Trophoblast cell (in vitro differentiated cells and primary cell): ENCODE measurements around the gene PGA5.
"Not testable (repeated sequence)": the region's sequence is repeated elsewhere in the genome, so short reads cannot be mapped to it uniquely, and the experiment has no call there.

ENCODE experiments used
- DNase-seq, 2 donors: peaks; one replicate each; pipeline ENCODE4 v3.0.0-alpha.2; 2016
- H2AFZ ChIP-seq: 2 replicates; pipeline ENCODE4 v1.6.1; 2013; ENCODE audit warnings: low read length, moderate library complexity, mild to moderate bottlenecking; ENCODE audit not compliant: insufficient read depth, poor library complexity
- H2AK5ac ChIP-seq: 2 replicates; pipeline ENCODE4 v1.6.1; 2013; ENCODE audit warnings: mild to moderate bottlenecking, low read length
- H2BK120ac ChIP-seq: 2 replicates; pipeline ENCODE4 v1.6.1; 2013; ENCODE audit warnings: low read length, mild to moderate bottlenecking, moderate library complexity; ENCODE audit not compliant: insufficient read depth, poor library complexity
- H2BK12ac ChIP-seq: 2 replicates; pipeline ENCODE4 v1.6.1; 2013; ENCODE audit warnings: mild to moderate bottlenecking, low read length, moderate library complexity
- H2BK5ac ChIP-seq: 2 replicates; pipeline ENCODE4 v1.6.1; 2013; ENCODE audit warnings: low read length, low read depth, moderate library complexity, mild to moderate bottlenecking; ENCODE audit not compliant: poor library complexity
- H3K14ac ChIP-seq: 2 replicates; pipeline ENCODE4 v1.6.1; 2013; ENCODE audit warnings: mild to moderate bottlenecking, low read length
- H3K18ac ChIP-seq: 2 replicates; pipeline ENCODE4 v1.6.1; 2013; ENCODE audit warnings: mild to moderate bottlenecking, low read length
- H3K23ac ChIP-seq: 2 replicates; pipeline ENCODE4 v1.6.1; 2013; ENCODE audit warnings: low read length
- H3K27ac ChIP-seq: 2 replicates; pipeline ENCODE4 v1.5.1; 2013; ENCODE audit warnings: low read depth, mild to moderate bottlenecking, inconsistent platforms, low read length, moderate library complexity
- H3K27me3 ChIP-seq: 2 replicates; pipeline ENCODE4 v1.6.1; 2013; ENCODE audit warnings: inconsistent platforms, mild to moderate bottlenecking, low read length, moderate library complexity; ENCODE audit not compliant: insufficient read depth
- H3K36me3 ChIP-seq, 2 experiments: 1 replicate in 1 of 2; 2 replicates in 1 of 2; pipeline ENCODE4 v1.6.1; 2013; ENCODE audit warnings: low read length in 2 of 2, mild to moderate bottlenecking in 2 of 2, moderate library complexity in 1 of 2; ENCODE audit not compliant: insufficient read depth in 2 of 2, control insufficient read depth in 1 of 2
- H3K4ac ChIP-seq: 2 replicates; pipeline ENCODE4 v1.6.1; 2013; ENCODE audit warnings: low read depth, mild to moderate bottlenecking, low read length, moderate library complexity
- H3K4me1 ChIP-seq, 2 experiments: 1 replicate in 1 of 2; 2 replicates in 1 of 2; pipeline ENCODE4 v1.6.1; 2013; ENCODE audit warnings: low read length in 2 of 2, mild to moderate bottlenecking in 2 of 2, moderate library complexity in 1 of 2; ENCODE audit not compliant: insufficient read depth in 2 of 2, control insufficient read depth in 1 of 2
- H3K4me2 ChIP-seq: 2 replicates; pipeline ENCODE4 v1.6.1; 2013; ENCODE audit warnings: inconsistent platforms, mild to moderate bottlenecking, low read length, moderate library complexity
- H3K4me3 ChIP-seq: 2 replicates; pipeline ENCODE4 v1.5.1; 2013; ENCODE audit warnings: mild to moderate bottlenecking, low read depth, low read length, inconsistent platforms
- H3K79me1 ChIP-seq: one replicate; pipeline ENCODE4 v1.6.1; 2013; ENCODE audit warnings: low read length
- H3K79me2 ChIP-seq: 2 replicates; pipeline ENCODE4 v1.6.1; 2013; ENCODE audit warnings: low read length, mild to moderate bottlenecking; ENCODE audit not compliant: control insufficient read depth, insufficient read depth, poor library complexity
- H3K9ac ChIP-seq: 2 replicates; pipeline ENCODE4 v1.6.1; 2013; ENCODE audit warnings: mild to moderate bottlenecking, low read length
- H3K9me3 ChIP-seq: 2 replicates; pipeline ENCODE4 v1.6.1; 2013; ENCODE audit warnings: low read depth, mild to moderate bottlenecking, control low read depth, inconsistent platforms, low read length; ENCODE audit not compliant: insufficient read depth
- H4K12ac ChIP-seq: 2 replicates; pipeline ENCODE4 v1.6.1; 2013; ENCODE audit warnings: low read depth, mild to moderate bottlenecking, low read length, moderate library complexity
- H4K8ac ChIP-seq: 2 replicates; pipeline ENCODE4 v1.6.1; 2013; ENCODE audit warnings: low read depth, mild to moderate bottlenecking, low read length, moderate library complexity
- H4K91ac ChIP-seq: one replicate; pipeline ENCODE4 v1.6.1; 2013; ENCODE audit warnings: low read depth, mild to moderate bottlenecking, low read length, moderate library complexity
- WGBS: extraction: QIAGEN DNeasy Blood & Tissue Kit; methylation state at CpG from one replicate; pipeline ENCODE4 v1.1.7; 2013; ENCODE audit warnings: missing lambda C conversion rate; ENCODE audit not compliant: insufficient read length, insufficient coverage; ENCODE audit errors: extremely low coverage; 5-methylcytosine and 5-hydroxymethylcytosine counted together

The PGA5 gene

GRCh38 chr11:61218306-61218705, 22.7 kb upstream of the PGA5 start:
- not testable (repeated sequence) for H3K9ac ChIP-seq, H3K23ac ChIP-seq, H2BK12ac ChIP-seq, H4K8ac ChIP-seq, H3K9me3 ChIP-seq, H4K91ac ChIP-seq, H2BK5ac ChIP-seq, H2AFZ ChIP-seq, H3K4me1 ChIP-seq, H2BK120ac ChIP-seq, H3K14ac ChIP-seq, H3K79me1 ChIP-seq, H3K27ac ChIP-seq, DNase-seq, H3K36me3 ChIP-seq, H4K12ac ChIP-seq, H3K4me3 ChIP-seq, H3K79me2 ChIP-seq, H2AK5ac ChIP-seq, H3K4ac ChIP-seq, H3K4me2 ChIP-seq, H3K27me3 ChIP-seq, H3K18ac ChIP-seq
- no CpG with 5 or more reads among the region's 4 CpGs for WGBS

GRCh38 chr11:61219016-61219415, 22.0 kb upstream of the PGA5 start:
- H2BK5ac ChIP-seq, H3K79me1 ChIP-seq, H3K4me2 ChIP-seq, DNase-seq, H2AFZ ChIP-seq, H4K8ac ChIP-seq, H3K27ac ChIP-seq, H3K18ac ChIP-seq, H2AK5ac ChIP-seq, H2BK12ac ChIP-seq, H3K9ac ChIP-seq, H3K27me3 ChIP-seq, H3K4ac ChIP-seq, H3K9me3 ChIP-seq, H3K4me1 ChIP-seq, H3K23ac ChIP-seq, H4K12ac ChIP-seq, H3K4me3 ChIP-seq, H3K79me2 ChIP-seq, H4K91ac ChIP-seq, H3K14ac ChIP-seq, H2BK120ac ChIP-seq, H3K36me3 ChIP-seq: not testable (repeated sequence)
- no CpG with 5 or more reads among the region's 5 CpGs for WGBS

GRCh38 chr11:61222047-61222446, 18.9 kb upstream of the PGA5 start, which contains the start of gene PGA4:
Gene PGA4 (plus strand): TSS chr11:61222347. CDS start chr11:61222401, 54 bp downstream.
- H2BK12ac ChIP-seq, H3K4me1 ChIP-seq, H3K79me1 ChIP-seq: not testable (repeated sequence)

DNA sequence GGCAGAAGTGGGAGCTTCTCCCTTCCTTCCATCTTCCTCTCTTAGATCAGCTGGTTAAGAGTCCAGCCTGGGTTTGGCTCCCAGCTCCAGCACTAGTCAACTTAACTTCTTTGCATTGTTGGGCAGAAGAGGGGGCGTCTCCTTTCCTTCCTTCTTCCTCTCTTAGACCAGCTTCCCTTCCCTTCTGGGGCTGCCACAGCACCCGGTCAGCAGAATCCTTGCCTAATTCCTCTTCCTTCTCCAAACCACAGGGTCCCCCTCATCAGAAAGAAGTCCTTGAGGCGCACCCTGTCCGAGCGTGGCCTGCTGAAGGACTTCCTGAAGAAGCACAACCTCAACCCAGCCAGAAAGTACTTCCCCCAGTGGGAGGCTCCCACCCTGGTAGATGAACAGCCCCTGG, 18.3 kb upstream of the PGA5 start:
- H3K27me3 ChIP-seq, H4K91ac ChIP-seq, H3K23ac ChIP-seq, H3K9ac ChIP-seq, H3K18ac ChIP-seq, H2BK12ac ChIP-seq, H2AFZ ChIP-seq, H3K4me2 ChIP-seq, H3K4me3 ChIP-seq, H4K12ac ChIP-seq, H3K79me1 ChIP-seq, H3K14ac ChIP-seq, H2BK120ac ChIP-seq, H3K4ac ChIP-seq, H3K4me1 ChIP-seq, H3K27ac ChIP-seq, H3K36me3 ChIP-seq, H3K79me2 ChIP-seq, H2AK5ac ChIP-seq, H4K8ac ChIP-seq, H3K9me3 ChIP-seq, H2BK5ac ChIP-seq, DNase-seq: not testable (repeated sequence)
- WGBS = no CpG with 5 or more reads among the region's 5 CpGs

More at GRCh38 chr11:61222047-61222446, 18.9 kb upstream of the PGA5 start, which contains the start of gene PGA4:
- not testable (repeated sequence) for H3K9ac ChIP-seq, DNase-seq, H3K18ac ChIP-seq, H4K8ac ChIP-seq, H4K91ac ChIP-seq, H3K23ac ChIP-seq, H2AFZ ChIP-seq, H3K14ac ChIP-seq, H3K9me3 ChIP-seq, H3K4ac ChIP-seq, H3K79me2 ChIP-seq, H2BK120ac ChIP-seq, H3K4me3 ChIP-seq, H3K27me3 ChIP-seq, H3K4me2 ChIP-seq, H2BK5ac ChIP-seq, H3K36me3 ChIP-seq, H3K27ac ChIP-seq, H2AK5ac ChIP-seq, H4K12ac ChIP-seq
- no CpG with 5 or more reads among the region's 8 CpGs for WGBS
